ENCODE measurements around the gene VEPH1. TPM values are rescaled to one million over a fixed set of nuclear protein-coding genes. Genes with fewer than 3 reads are reported as not detected.

The VEPH1 gene
- total and polyA plus RNA-seq, 12 donors = 0.07 to 0.85 (median 0.56) TPM; not detected in 5

- DNase-seq (no peak), ATAC-seq (no peak)
- Histone ChIP-seq H3K9me3 (no peaks in the 10 kb centered on the region), H3K36me3 (no peaks in the 10 kb centered on the region), H3K27me3 (no peaks in the 10 kb centered on the region), H3K4me3 (no peak overlapping the region), H3K27ac (no peak overlapping the region), H3K4me1 (peaks cover 0 to 17% (median 2%) of the 10 kb centered on the region in 9 donors)
- TF ChIP-seq CTCF (IDR thresholded peaks at IDR 0.05) = no peak
- intact Hi-C loops (cut with DNase I) = no loop called here
- WGBS, 2 donors = 75 to 79% methylated on average over 2 of the region's 2 CpGs
Observed at GRCh38 chr3:157280786-157281185, 222.4 kb downstream of the VEPH1 start.

GRCh38 chr3:157280354-157280753 lies 222.9 kb downstream of the VEPH1 start:
- Histone ChIP-seq H3K4me3 (no peak overlapping the region), H3K27ac (no peak overlapping the region), H3K36me3 (no peaks in the 10 kb centered on the region), H3K9me3 (no peaks in the 10 kb centered on the region), H3K4me1 (peaks cover 0 to 17% (median 2%) of the 10 kb centered on the region in 9 donors), H3K27me3 (no peaks in the 10 kb centered on the region)
- intact Hi-C loops (cut with DNase I) = no loop called here
- ATAC-seq (no peak), DNase-seq (no peak)
- no peak for TF ChIP-seq CTCF (IDR thresholded peaks at IDR 0.05)

DNA sequence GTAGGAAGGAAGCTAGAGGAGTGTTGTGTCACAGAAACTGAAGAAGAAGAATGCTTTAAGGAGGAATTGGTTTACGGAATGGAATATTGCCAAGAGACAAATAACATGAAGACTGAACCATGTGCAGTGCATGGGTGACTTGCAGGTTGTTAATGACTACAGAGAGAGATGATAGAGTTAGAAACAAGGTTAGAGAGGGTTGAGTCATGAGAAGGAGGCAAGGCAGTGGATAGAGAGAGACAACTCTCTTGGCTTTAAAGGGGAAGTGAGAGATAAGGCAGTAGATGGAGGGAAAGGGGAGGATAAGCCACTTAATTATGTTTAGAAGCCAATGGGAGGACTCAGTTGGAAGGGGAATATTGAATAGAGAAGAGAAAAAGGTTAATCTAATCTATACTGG lies 224.0 kb downstream of the VEPH1 start:
- WGBS, 2 donors = 93 to 98% methylated on average over 1 of the region's 1 CpG

DNA sequence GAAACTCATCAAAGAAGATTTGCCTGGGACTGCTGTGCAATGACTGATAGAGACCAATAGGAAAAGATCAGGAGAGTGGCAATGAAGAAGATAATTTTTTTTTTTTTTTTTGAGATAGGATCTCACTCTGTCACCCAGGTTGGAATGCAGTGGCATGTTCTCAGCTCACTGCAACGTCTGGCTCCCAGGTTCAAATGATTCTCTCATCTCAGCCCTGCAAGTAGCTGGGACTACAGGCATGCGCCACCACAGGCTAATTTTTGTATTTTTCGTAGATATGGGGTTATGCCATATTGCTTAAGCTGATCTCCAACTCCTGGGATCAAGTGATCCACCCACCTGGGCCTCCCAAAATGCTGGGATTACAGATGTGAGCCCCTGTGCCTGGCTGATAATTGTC lies 226.4 kb downstream of the VEPH1 start:
- ATAC-seq (no peak), DNase-seq (no peak)
- H3K27me3 ChIP-seq = no peaks in the 10 kb centered on the region
- intact Hi-C loops (cut with DNase I) = no loop called here
- no peak for TF ChIP-seq CTCF (IDR thresholded peaks at IDR 0.05)
- 85 to 88% methylated on average over 3 of the region's 3 CpGs for WGBS, 2 donors
- H3K4me1 ChIP-seq = peaks cover 0 to 3% (median 0%) of the 10 kb centered on the region in 9 donors
- no peaks in the 10 kb centered on the region for H3K36me3 ChIP-seq
- H3K9me3 ChIP-seq = no peaks in the 10 kb centered on the region
- H3K4me3 ChIP-seq = no peak overlapping the region
- H3K27ac ChIP-seq = no peak overlapping the region

More for the DNA sequence above, 224.0 kb downstream of the VEPH1 start:
- Histone ChIP-seq H3K27ac (no peak overlapping the region), H3K36me3 (no peaks in the 10 kb centered on the region), H3K4me3 (no peak overlapping the region), H3K9me3 (no peaks in the 10 kb centered on the region), H3K27me3 (no peaks in the 10 kb centered on the region), H3K4me1 (peaks cover 0 to 17% (median 2%) of the 10 kb centered on the region in 9 donors)
- TF ChIP-seq CTCF (IDR thresholded peaks at IDR 0.05) = no peak
- ATAC-seq = no peak
- DNase-seq = no peak
- intact Hi-C loops (cut with DNase I) = no loop called here
